Suprapubic skin (tissue), 3 donors: Measurements from ENCODE around the gene ANKRD61.

Source experiments
- CTCF ChIP-seq, 2 donors: fragments of 200-600 bp in 1 of 2; fragments of 450-650 bp in 1 of 2; sonication (generic) in 1 of 2; IDR thresholded peaks; one replicate each; pipeline ENCODE4 v1.5.1; 2016 to 2019; ENCODE audit warnings: antibody characterized with exemption in 2 of 2, mild to moderate bottlenecking in 1 of 2, moderate library complexity in 1 of 2
- POLR2AphosphoS5 ChIP-seq, 3 donors: sonication (generic); formaldehyde crosslinking; IDR thresholded peaks; one replicate each; pipeline ENCODE4 v1.6.1; 2017; ENCODE audit warnings: antibody characterized with exemption in 3 of 3

- TF ChIP-seq CTCF (IDR thresholded peaks at IDR 0.05) (no peak), POLR2AphosphoS5 (IDR thresholded peaks at IDR 0.05) (no peak)
Measured at GRCh38 chr7:6035686-6036085, 4.5 kb downstream of the ANKRD61 start.
